ENCODE data around the gene SDR42E1.
A peak's percentile ranks its signal among the peaks of the same experiment; 100 is the strongest.
"Not testable (repeated sequence)": the region's sequence is repeated elsewhere in the genome, so short reads cannot be mapped to it uniquely, and the experiment has no call there.

The SDR42E1 gene

GRCh38 chr16:82005027-82005830 is 6.0 kb downstream of the SDR42E1 start:
- DNase-seq (ENCODE audit: low spot score): no peak
- no peak for FAIRE-seq

- no peak for FAIRE-seq
- no peak for DNase-seq (ENCODE audit: low spot score)
Measured at GRCh38 chr16:82004601-82005000, 6.7 kb downstream of the SDR42E1 start.

GRCh38 chr16:82002831-82003230 is 8.4 kb downstream of the SDR42E1 start:
- DNase-seq (ENCODE audit: low spot score) (no peak), FAIRE-seq (no peak)

GRCh38 chr16:81997738-81998137 is 13.5 kb downstream of the SDR42E1 start:
- peak; percentile 70 for DNase-seq (ENCODE audit: low spot score)
- no peak for FAIRE-seq

- DNase-seq (ENCODE audit: low spot score) (peak; percentile 71), FAIRE-seq (no peak)
Measured at GRCh38 chr16:81996664-81997509, 14.4 kb downstream of the SDR42E1 start.

- FAIRE-seq: no peak
Measured at GRCh38 chr16:81995651-81996050, 15.6 kb downstream of the SDR42E1 start.

GRCh38 chr16:81994485-81994884 is 16.8 kb downstream of the SDR42E1 start:
- FAIRE-seq (no peak), DNase-seq (ENCODE audit: low spot score) (no peak)

More at GRCh38 chr16:81995651-81996050, 15.6 kb downstream of the SDR42E1 start:
- DNase-seq (ENCODE audit: low spot score): no peak

GRCh38 chr16:81992859-81993258 is 18.4 kb downstream of the SDR42E1 start:
- FAIRE-seq: no peak
- no peak for DNase-seq (ENCODE audit: low spot score)

- DNase-seq (ENCODE audit: low spot score): peak; percentile 29
- FAIRE-seq: peak; percentile 32
Measured at GRCh38 chr16:81987706-81988105, 23.6 kb downstream of the SDR42E1 start.

- DNase-seq (ENCODE audit: low spot score) (no peak), FAIRE-seq (no peak)
Measured at GRCh38 chr16:81987121-81987520, 24.1 kb downstream of the SDR42E1 start.

GRCh38 chr16:81977335-81977942 is 33.8 kb downstream of the SDR42E1 start:
- not testable (repeated sequence) for FAIRE-seq; DNase-seq (ENCODE audit: low spot score)

GRCh38 chr16:81975637-81976036 is 35.6 kb downstream of the SDR42E1 start:
- FAIRE-seq: no peak
- DNase-seq (ENCODE audit: low spot score): no peak

GRCh38 chr16:81973737-81974136 is 37.5 kb downstream of the SDR42E1 start:
- DNase-seq (ENCODE audit: low spot score): no peak
- FAIRE-seq: no peak

- FAIRE-seq: no peak
- DNase-seq (ENCODE audit: low spot score): no peak
Measured at GRCh38 chr16:81971853-81972252, 39.4 kb downstream of the SDR42E1 start.

GRCh38 chr16:81967358-81967757 is 43.9 kb downstream of the SDR42E1 start:
- DNase-seq (ENCODE audit: low spot score) (no peak), FAIRE-seq (no peak)

- no peak for FAIRE-seq
- no peak for DNase-seq (ENCODE audit: low spot score)
Measured at GRCh38 chr16:81964808-81965207, 46.5 kb downstream of the SDR42E1 start.

GRCh38 chr16:81956213-81956948 is 54.9 kb downstream of the SDR42E1 start:
- DNase-seq (ENCODE audit: low spot score) (no peak), FAIRE-seq (no peak)

- DNase-seq (ENCODE audit: low spot score) (no peak), FAIRE-seq (no peak)
Measured at GRCh38 chr16:81951564-81951963, 59.7 kb downstream of the SDR42E1 start.

- peak; percentile 70 for DNase-seq (ENCODE audit: low spot score)
- FAIRE-seq: no peak
Measured at GRCh38 chr16:81946206-81946605, 65.1 kb downstream of the SDR42E1 start.

GRCh38 chr16:81945665-81946064 is 65.6 kb downstream of the SDR42E1 start:
- DNase-seq (ENCODE audit: low spot score): no peak
- FAIRE-seq: no peak

- no peak for FAIRE-seq
- no peak for DNase-seq (ENCODE audit: low spot score)
Measured at GRCh38 chr16:81942007-81942601, 69.2 kb downstream of the SDR42E1 start.
